MM.1S (cell line): ENCODE data around the gene PIK3CG.
A peak's percentile ranks its signal among the peaks of the same experiment; 100 is the strongest.

Source experiments
- DNase-seq: peaks from one replicate; pipeline ENCODE4 v3.0.0-alpha.2; 2015
- H2AFZ ChIP-seq: fragments of 300-600 bp; sonication (generic); 2 replicates; pipeline ENCODE4 v1.6.0; 2016; ENCODE audit warnings: antibody characterized with exemption, low read length
- H3F3A ChIP-seq: fragments of 300-600 bp; sonication (generic); 2 replicates; pipeline ENCODE4 v1.6.1; 2016; ENCODE audit warnings: mild to moderate bottlenecking, antibody characterized with exemption, low read length, moderate library complexity, mixed read lengths; ENCODE audit not compliant: insufficient read depth
- H3K27ac ChIP-seq: fragments of 300-600 bp; sonication (generic); 2 replicates; pipeline ENCODE4 v1.5.1; 2016; ENCODE audit warnings: mild to moderate bottlenecking, low read length
- H3K27me3 ChIP-seq: fragments of 300-600 bp; sonication (generic); replicated peaks from 2 replicates; pipeline ENCODE4 v1.6.0; 2016; ENCODE audit warnings: low read length; ENCODE audit not compliant: insufficient read depth
- H3K36me3 ChIP-seq: fragments of 300-600 bp; sonication (generic); replicated peaks from 2 replicates; pipeline ENCODE4 v1.6.1; 2016; ENCODE audit warnings: mild to moderate bottlenecking, low read length, mixed read lengths; ENCODE audit not compliant: insufficient read depth
- H3K4me1 ChIP-seq: fragments of 300-600 bp; sonication (generic); 2 replicates; pipeline ENCODE4 v1.6.1; 2016; ENCODE audit warnings: low read length, mixed read lengths
- H3K4me2 ChIP-seq: fragments of 300-600 bp; sonication (generic); 2 replicates; pipeline ENCODE4 v1.6.0; 2016; ENCODE audit warnings: low read depth, low read length
- H3K4me3 ChIP-seq: fragments of 300-600 bp; sonication (generic); 2 replicates; pipeline ENCODE4 v1.5.1; 2016; ENCODE audit warnings: low read length, mixed read lengths
- H3K79me2 ChIP-seq: fragments of 300-600 bp; sonication (generic); 2 replicates; pipeline ENCODE4 v1.6.1; 2016; ENCODE audit warnings: mixed run types, low read length, mixed read lengths
- H3K9ac ChIP-seq: fragments of 300-600 bp; sonication (generic); 2 replicates; pipeline ENCODE4 v1.6.1; 2016; ENCODE audit warnings: low read length, mixed read lengths
- H3K9me2 ChIP-seq: fragments of 300-600 bp; sonication (generic); replicated peaks from 2 replicates; pipeline ENCODE4 v1.6.1; 2016; ENCODE audit warnings: mild to moderate bottlenecking, low read length, mixed read lengths; ENCODE audit not compliant: insufficient read depth
- H3K9me3 ChIP-seq: fragments of 300-600 bp; sonication (generic); replicated peaks from 2 replicates; pipeline ENCODE4 v1.6.1; 2016; ENCODE audit warnings: mild to moderate bottlenecking, low read length, mixed read lengths; ENCODE audit not compliant: insufficient read depth
- H4K20me1 ChIP-seq: fragments of 300-600 bp; sonication (generic); 2 replicates; pipeline ENCODE4 v1.6.1; 2016; ENCODE audit warnings: mild to moderate bottlenecking, low read length, moderate library complexity, mixed read lengths; ENCODE audit not compliant: insufficient read depth
- CTCF ChIP-seq: fragments of 300-600 bp; sonication (generic); IDR thresholded peaks from 2 replicates; pipeline ENCODE4 v1.5.1; 2016; ENCODE audit warnings: antibody characterized with exemption, low read length, mixed read lengths
- EZH2 ChIP-seq: fragments of 300-600 bp; sonication (generic); optimal IDR thresholded peaks from 2 replicates; pipeline ENCODE3; 2017; ENCODE audit warnings: low read depth, mild to moderate bottlenecking, antibody characterized with exemption, low read length, mixed read lengths
- EZH2phosphoT487 ChIP-seq: fragments of 300-600 bp; sonication (generic); IDR thresholded peaks from 2 replicates; pipeline ENCODE4 v1.6.1; 2018; ENCODE audit warnings: antibody characterized with exemption, low read length

Gene PIK3CG

GRCh38 chr7:106865130-106866041 is at the start of gene PIK3CG:
Gene PIK3CG, plus strand, starts transcription at chr7:106865282. Its CDS starts 2,280 bp downstream, at chr7:106867562.
- peaks cover 38% of the 10 kb centered on the region for H3K4me1 ChIP-seq
- peak within 1 kb of the TSS; percentile 83 for H3K27ac ChIP-seq
- TF ChIP-seq CTCF (no peak), EZH2 (no peak), EZH2phosphoT487 (no peak)
- peak within 1 kb of the TSS; percentile 70 for H3K4me2 ChIP-seq
- no peaks in the 10 kb centered on the region for H3K9me2 ChIP-seq
- no peaks in the 10 kb centered on the region for H4K20me1 ChIP-seq
- H3F3A ChIP-seq = peaks cover 41% of the 10 kb centered on the region
- H3K4me3 ChIP-seq = peak within 1 kb of the TSS; percentile 70
- H3K9ac ChIP-seq = peak within 1 kb of the TSS; percentile 68
- peak within 1 kb of the TSS; percentile 38 for H2AFZ ChIP-seq
- H3K79me2 ChIP-seq = peaks cover 50% of the 10 kb centered on the region
- no peaks in the 10 kb centered on the region for H3K27me3 ChIP-seq
- no peaks in the 10 kb centered on the region for H3K9me3 ChIP-seq
- DNase-seq = peak; percentile 76
- peaks cover 21% of the 10 kb centered on the region for H3K36me3 ChIP-seq

DNA sequence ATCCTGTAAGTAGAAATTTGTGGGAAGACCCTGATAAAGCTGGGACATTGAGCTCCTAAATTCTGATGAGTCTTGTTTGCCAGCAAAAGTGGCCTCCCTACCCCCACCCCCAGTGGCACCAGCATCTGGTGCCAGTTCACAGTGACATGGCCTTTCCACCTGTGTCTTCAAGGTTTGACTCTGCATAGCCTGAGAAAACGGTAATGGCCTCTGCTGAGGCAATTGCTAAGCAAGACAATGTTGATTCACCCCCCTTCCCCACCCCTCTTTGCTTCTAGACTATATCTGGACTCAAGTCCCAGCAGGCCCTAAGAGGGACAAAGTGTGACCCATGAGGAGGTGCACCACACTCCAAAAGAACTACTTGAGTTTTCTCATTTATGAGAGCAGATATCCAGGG is 48.0 kb upstream of the PIK3CG start:
- H3K4me3 ChIP-seq = no peak overlapping the region
- no peaks in the 10 kb centered on the region for H3K36me3 ChIP-seq
- H2AFZ ChIP-seq = no peak overlapping the region
- H3K9me3 ChIP-seq = no peaks in the 10 kb centered on the region
- H3K4me2 ChIP-seq = no peak overlapping the region
- no peaks in the 10 kb centered on the region for H3F3A ChIP-seq
- no peak overlapping the region for H3K27ac ChIP-seq
- peaks cover 5% of the 10 kb centered on the region for H3K4me1 ChIP-seq
- no peak overlapping the region for H3K9ac ChIP-seq
- no peak for DNase-seq
- H3K79me2 ChIP-seq = no peaks in the 10 kb centered on the region
- H3K9me2 ChIP-seq = no peaks in the 10 kb centered on the region
- TF ChIP-seq CTCF (no peak), EZH2phosphoT487 (no peak), EZH2 (no peak)
- no peaks in the 10 kb centered on the region for H3K27me3 ChIP-seq
- no peaks in the 10 kb centered on the region for H4K20me1 ChIP-seq

GRCh38 chr7:106818736-106819135 is 46.3 kb upstream of the PIK3CG start:
- Histone ChIP-seq H3K27me3 (no peaks in the 10 kb centered on the region), H3K4me2 (no peak overlapping the region), H3K36me3 (no peaks in the 10 kb centered on the region), H3K79me2 (no peaks in the 10 kb centered on the region), H2AFZ (no peak overlapping the region), H3K9me3 (no peaks in the 10 kb centered on the region), H3K4me1 (no peaks in the 10 kb centered on the region), H3K4me3 (no peak overlapping the region), H4K20me1 (no peaks in the 10 kb centered on the region), H3K9me2 (no peaks in the 10 kb centered on the region), H3K9ac (no peak overlapping the region), H3K27ac (no peak overlapping the region), H3F3A (no peaks in the 10 kb centered on the region)
- TF ChIP-seq EZH2 (no peak), EZH2phosphoT487 (no peak), CTCF (no peak)
- no peak for DNase-seq
